Tibial nerve (tissue), 4 donors: ENCODE results near the gene CYP4F3.

Experiments
- CTCF ChIP-seq, 5 experiments: fragments of 200-600 bp in 3 of 5; fragments of 450-650 bp in 2 of 5; sonication (generic) in 3 of 5; IDR thresholded peaks; one replicate each; pipeline ENCODE4 v1.5.1; 2016 to 2019; ENCODE audit warnings: antibody characterized with exemption in 5 of 5, mild to moderate bottlenecking in 3 of 5, moderate library complexity in 2 of 5
- EP300 ChIP-seq, 2 donors: sonication (generic); formaldehyde crosslinking; IDR thresholded peaks; one replicate each; pipeline ENCODE4 v1.6.1; 2017; ENCODE audit warnings: antibody characterized with exemption in 2 of 2, mild to moderate bottlenecking in 1 of 2
- POLR2A ChIP-seq, 2 donors: fragments of 450-650 bp; IDR thresholded peaks; one replicate each; pipeline ENCODE4 v1.6.1; 2017; ENCODE audit warnings: antibody characterized with exemption in 2 of 2, mild to moderate bottlenecking in 2 of 2, moderate library complexity in 2 of 2

- TF ChIP-seq POLR2A (IDR thresholded peaks at IDR 0.05) = no peak
- TF ChIP-seq CTCF (IDR thresholded peaks at IDR 0.05) = no peak
- TF ChIP-seq EP300 (IDR thresholded peaks at IDR 0.05) = no peak
These were observed 6.6 kb upstream of the CYP4F3 start for GRCh38 chr19:15634105-15634504.
